GM10248 (cell line): ENCODE data around the gene ABR.

ENCODE experiments used
- CTCF ChIA-PET: fragments of 300-600 bp; sonication (Branson Sonifier 250); formaldehyde crosslinking; extraction: SDS; loops from one replicate; lab custom pipeline; 2021; ENCODE audit warnings: antibody characterized with exemption; lab: Yijun Ruan, JAX
- POLR2A ChIA-PET: fragments of 350-650 bp; sonication (Branson Sonifier 250); formaldehyde crosslinking; extraction: SDS; loops from one replicate; lab custom pipeline; 2020; ENCODE audit warnings: antibody characterized with exemption; lab: Yijun Ruan, JAX
- DNase-seq: peaks from one replicate; pipeline ENCODE4 v3.0.0; 2012; ENCODE audit errors: extremely low spot score
- TF ChIP-seq, protein P1 (sequence below): IDR thresholded peaks from 2 replicates; pipeline ENCODE4 v1.5.1; 2012; ENCODE audit warnings: mild to moderate bottlenecking, low read depth; ENCODE audit errors: extremely low read depth, missing control alignments, control extremely low read depth

Gene ABR

DNA sequence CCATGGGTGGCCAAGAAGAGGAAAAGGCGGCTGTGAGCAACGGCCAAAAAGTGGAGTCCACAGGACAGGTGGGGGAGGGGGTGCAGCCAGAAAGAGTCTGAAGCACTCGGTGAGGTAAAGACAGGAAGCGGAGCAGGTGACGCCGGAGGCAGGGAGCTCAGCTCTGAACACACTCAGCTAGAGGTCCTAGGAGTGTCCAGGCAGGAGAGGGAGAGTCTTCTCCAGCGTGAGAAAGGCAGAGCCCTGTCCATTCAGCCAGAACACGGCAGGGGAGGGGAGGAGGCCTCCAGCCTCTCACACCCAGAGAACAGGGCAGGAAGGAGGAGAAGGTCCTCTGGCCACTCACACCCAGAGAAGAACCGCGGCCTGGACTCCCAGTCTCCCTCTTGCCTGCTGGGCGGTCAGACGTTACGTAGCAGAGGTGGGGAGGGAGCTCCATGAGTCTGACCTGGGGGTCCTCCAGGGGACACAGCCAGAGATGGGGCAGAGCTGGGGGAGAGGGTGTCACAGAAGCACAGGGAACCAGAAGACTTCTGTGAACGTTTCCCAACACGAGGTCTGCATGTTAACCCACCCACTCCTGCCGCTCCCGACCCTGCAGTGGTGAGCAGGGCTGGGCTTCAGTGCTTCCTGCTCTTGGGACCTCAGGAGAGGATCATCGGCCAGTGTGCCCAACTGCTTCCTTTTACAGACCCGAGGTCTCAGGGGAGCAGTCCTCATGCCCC lies 89.2 kb downstream of the ABR start:
- ChIA-PET POLR2A (no interaction called here), CTCF (interaction anchor here (1.1 kb wide), 1 partner anchor 8 kb away, joined by 4 read pairs; no protein-coding TSS in a partner anchor)
- TF ChIP-seq, protein P1, sequence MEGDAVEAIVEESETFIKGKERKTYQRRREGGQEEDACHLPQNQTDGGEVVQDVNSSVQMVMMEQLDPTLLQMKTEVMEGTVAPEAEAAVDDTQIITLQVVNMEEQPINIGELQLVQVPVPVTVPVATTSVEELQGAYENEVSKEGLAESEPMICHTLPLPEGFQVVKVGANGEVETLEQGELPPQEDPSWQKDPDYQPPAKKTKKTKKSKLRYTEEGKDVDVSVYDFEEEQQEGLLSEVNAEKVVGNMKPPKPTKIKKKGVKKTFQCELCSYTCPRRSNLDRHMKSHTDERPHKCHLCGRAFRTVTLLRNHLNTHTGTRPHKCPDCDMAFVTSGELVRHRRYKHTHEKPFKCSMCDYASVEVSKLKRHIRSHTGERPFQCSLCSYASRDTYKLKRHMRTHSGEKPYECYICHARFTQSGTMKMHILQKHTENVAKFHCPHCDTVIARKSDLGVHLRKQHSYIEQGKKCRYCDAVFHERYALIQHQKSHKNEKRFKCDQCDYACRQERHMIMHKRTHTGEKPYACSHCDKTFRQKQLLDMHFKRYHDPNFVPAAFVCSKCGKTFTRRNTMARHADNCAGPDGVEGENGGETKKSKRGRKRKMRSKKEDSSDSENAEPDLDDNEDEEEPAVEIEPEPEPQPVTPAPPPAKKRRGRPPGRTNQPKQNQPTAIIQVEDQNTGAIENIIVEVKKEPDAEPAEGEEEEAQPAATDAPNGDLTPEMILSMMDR, result no peak
- no peak for DNase-seq

DNA sequence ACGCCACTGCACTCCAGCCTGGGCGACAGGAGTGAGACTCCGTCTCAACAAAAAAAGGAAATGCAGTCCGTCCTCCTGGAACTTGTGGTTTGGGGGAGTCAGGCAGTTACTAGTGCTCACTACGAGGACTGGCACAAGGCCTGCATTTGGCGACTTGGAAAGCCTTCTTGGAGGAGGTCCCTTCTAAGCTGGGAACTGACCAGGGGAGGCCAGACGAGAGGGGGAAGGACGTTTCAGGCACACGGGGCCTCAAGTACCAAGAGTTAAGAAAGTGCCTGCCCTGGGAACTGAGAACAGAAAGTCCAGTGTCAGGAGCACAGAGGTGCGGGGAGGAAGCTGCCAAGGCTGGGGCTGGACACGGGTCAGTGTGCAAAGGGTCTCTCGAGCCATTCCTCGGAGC lies 89.9 kb downstream of the ABR start:
- POLR2A ChIA-PET, result no interaction called here
- CTCF ChIA-PET, result no interaction called here
- TF ChIP-seq, protein P1, result no peak
- DNase-seq, result no peak

DNA sequence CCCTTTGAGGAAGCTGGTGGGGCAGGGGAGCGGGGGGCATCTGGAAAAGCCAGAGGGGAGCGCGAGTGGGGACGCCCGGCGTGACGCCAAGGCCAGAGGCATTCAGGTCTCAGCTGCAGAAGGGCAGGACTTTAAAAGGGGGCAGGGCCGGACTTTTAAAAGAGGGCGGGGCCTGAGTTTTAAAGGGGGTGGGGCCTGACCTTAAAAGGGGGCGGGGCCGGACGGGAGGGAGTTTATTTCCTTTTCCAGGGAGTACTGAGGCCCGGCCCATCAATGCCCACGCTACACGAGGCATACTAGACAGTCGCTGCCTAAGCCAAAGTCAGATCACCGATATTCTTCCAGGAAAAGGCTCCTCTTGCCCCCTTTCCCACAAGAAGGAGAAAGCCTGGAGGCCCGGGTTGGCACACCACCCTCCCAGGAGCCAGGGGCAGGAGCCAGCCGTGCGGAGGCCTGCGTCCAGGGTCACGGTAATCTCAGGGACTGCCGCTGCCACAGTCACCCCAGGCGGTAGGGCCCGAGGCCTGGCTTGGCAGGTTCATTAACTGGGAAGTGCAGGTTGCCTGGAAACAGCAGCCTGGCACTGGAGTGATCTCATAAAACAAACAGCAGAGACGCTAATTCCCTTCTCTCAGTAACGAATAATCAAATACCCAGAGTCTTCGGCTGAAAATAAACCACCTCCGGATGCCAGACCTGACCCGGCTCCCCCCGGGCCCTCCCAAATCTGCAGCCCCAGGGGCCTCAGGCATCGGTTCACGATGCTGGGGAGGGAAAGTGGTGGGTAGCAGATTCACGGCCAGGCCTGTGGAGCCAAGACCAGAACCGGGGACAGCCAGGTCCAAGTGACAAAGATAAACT lies 92.2 kb downstream of the ABR start:
- TF ChIP-seq, protein P1, result no peak
- ChIA-PET CTCF (no interaction called here), POLR2A (no interaction called here)
- no peak for DNase-seq

DNA sequence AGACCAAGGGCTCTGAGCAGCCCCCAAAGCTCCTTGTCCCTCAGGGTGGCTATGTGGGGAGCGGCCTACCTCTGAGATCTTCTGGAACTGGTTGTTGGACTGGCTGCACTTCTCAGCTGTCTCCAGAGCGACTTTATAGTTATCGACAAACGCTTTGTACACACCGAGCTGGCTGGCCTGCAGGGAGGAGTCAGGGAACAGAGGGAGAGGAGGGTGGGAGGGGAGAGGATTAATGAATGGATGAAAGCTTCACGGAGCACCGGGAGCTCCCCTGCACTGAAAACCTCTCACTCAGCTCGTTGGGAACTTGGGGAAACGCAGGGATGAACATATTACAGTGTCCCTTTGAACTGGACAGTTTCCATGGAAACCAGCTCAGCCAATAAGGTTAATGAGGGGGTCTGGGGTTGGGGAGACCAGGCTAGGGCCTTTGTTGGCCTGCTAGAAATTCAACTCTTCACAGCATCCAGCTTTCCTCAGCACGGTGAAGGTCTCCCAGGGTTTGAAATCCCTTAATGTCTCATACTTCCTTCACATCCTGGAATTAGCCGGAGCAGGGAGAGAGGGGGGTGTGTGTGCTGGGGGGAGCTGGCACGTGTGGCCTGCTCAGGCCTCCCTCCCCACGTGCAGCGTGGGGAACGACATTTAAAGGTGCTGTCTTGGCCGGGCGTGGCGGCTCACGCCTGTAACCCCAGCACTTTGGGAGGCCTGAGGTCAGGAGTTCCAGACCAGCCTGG lies 96.2 kb downstream of the ABR start:
- DNase-seq, result no peak
- POLR2A ChIA-PET, result no interaction called here
- TF ChIP-seq, protein P1, result no peak
- CTCF ChIA-PET, result interaction anchor here (2.6 kb wide), 1 partner anchor 28 kb away, joined by 8 read pairs; no protein-coding TSS in a partner anchor

DNA sequence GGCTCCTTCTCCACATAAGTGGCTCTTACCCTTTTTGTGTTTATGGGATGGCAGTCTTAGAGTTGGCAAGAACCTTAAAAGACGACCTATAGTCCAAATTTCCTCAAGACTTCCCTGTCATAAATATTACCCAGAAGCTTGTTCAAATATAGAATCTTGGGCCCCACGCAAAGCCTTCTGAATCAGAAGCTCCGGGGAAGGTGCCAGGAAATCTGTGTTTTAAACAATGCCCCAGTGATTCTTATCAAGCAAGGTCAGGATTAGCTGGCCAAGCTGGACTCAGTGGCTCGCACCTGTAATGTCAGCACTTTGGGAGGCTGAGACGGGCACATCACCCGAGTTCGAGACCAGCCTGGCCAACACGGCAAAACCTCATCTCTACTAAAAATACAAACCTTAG lies 97.2 kb downstream of the ABR start:
- TF ChIP-seq, protein P1, result no peak
- no peak for DNase-seq
- CTCF ChIA-PET, result interaction anchor here (1.0 to 2.6 kb wide), 3 partner anchors 8 to 27 kb away, joined by 3 to 8 read pairs (median 4); no protein-coding TSS in a partner anchor
- POLR2A ChIA-PET, result no interaction called here
